OCI-LY1 (cell line): ENCODE results near the gene ECSCR.

Experiments used
- CTCF ChIP-seq: fragments of 200-600 bp; sonication (generic), shearing (Covaris generic); IDR thresholded peaks from 2 replicates; pipeline ENCODE4 v1.5.1; 2017; ENCODE audit warnings: mild to moderate bottlenecking, antibody characterized with exemption, low read length, moderate library complexity, mixed read lengths
- EZH2 ChIP-seq: fragments of 200-600 bp; sonication (generic), shearing (Covaris generic); IDR thresholded peaks from 2 replicates; pipeline ENCODE4 v1.8.0; 2017; ENCODE audit warnings: borderline replicate concordance, mixed run types, mild to moderate bottlenecking, antibody characterized with exemption, low read length, moderate library complexity, mixed read lengths

- no peak for TF ChIP-seq EZH2
- TF ChIP-seq CTCF = no peak
Observed at GRCh38 chr5:139461176-139461575, 1.4 kb downstream of the ECSCR start.
